GM23248 (cell line): ENCODE results near the gene FADD. TPM values are rescaled to one million over a fixed set of nuclear protein-coding genes. Genes with fewer than 3 reads are reported as not detected.

Source experiments
- DNase-seq: peaks from one replicate; pipeline ENCODE4 v3.0.0-alpha.2; 2015
- H2AFZ ChIP-seq: fragments of 200-600 bp; sonication (generic); 2 replicates; pipeline ENCODE4 v1.6.1; 2016; ENCODE audit warnings: antibody characterized with exemption
- H3F3A ChIP-seq: fragments of 200-600 bp; sonication (generic); 2 replicates; pipeline ENCODE4 v1.6.1; 2016; ENCODE audit warnings: mild to moderate bottlenecking, antibody characterized with exemption, mixed run types; ENCODE audit not compliant: insufficient read depth
- H3K27ac ChIP-seq: fragments of 200-600 bp; sonication (generic); 2 replicates; pipeline ENCODE4 v1.5.1; 2016; ENCODE audit warnings: mild to moderate bottlenecking
- H3K27me3 ChIP-seq: fragments of 200-600 bp; sonication (generic); replicated peaks from 2 replicates; pipeline ENCODE4 v1.6.1; 2016; ENCODE audit warnings: mild to moderate bottlenecking; ENCODE audit not compliant: insufficient read depth
- H3K36me3 ChIP-seq: fragments of 200-600 bp; sonication (generic); 2 replicates; pipeline ENCODE4 v1.6.1; 2016; ENCODE audit warnings: low read depth, mild to moderate bottlenecking
- H3K4me1 ChIP-seq: fragments of 200-600 bp; sonication (generic); 2 replicates; pipeline ENCODE4 v1.6.1; 2016; ENCODE audit warnings: mild to moderate bottlenecking; ENCODE audit not compliant: insufficient read depth
- H3K4me2 ChIP-seq: fragments of 200-600 bp; sonication (generic); one replicate; pipeline ENCODE4 v1.6.1; 2016; ENCODE audit warnings: mild to moderate bottlenecking; ENCODE audit not compliant: unreplicated experiment
- H3K4me3 ChIP-seq: fragments of 200-600 bp; sonication (generic); 2 replicates; pipeline ENCODE4 v1.5.1; 2016; ENCODE audit warnings: mild to moderate bottlenecking
- H3K79me2 ChIP-seq: fragments of 200-600 bp; sonication (generic); 2 replicates; pipeline ENCODE4 v1.6.1; 2016; ENCODE audit warnings: mild to moderate bottlenecking; ENCODE audit not compliant: insufficient read depth
- H3K9ac ChIP-seq: fragments of 200-600 bp; sonication (generic); 2 replicates; pipeline ENCODE4 v1.6.1; 2016; ENCODE audit warnings: mild to moderate bottlenecking
- H3K9me2 ChIP-seq: fragments of 200-600 bp; sonication (generic); 2 replicates; pipeline ENCODE4 v1.6.1; 2016; ENCODE audit warnings: mixed run types, mild to moderate bottlenecking, moderate library complexity; ENCODE audit not compliant: insufficient read depth
- H3K9me3 ChIP-seq: fragments of 200-600 bp; sonication (generic); one replicate; pipeline ENCODE4 v1.6.1; 2017; ENCODE audit warnings: low read depth
- H4K20me1 ChIP-seq: fragments of 200-600 bp; sonication (generic); 2 replicates; pipeline ENCODE4 v1.6.0; 2016; ENCODE audit not compliant: insufficient read depth
- EZH2 ChIP-seq: fragments of 200-600 bp; sonication (generic); IDR thresholded peaks from 2 replicates; pipeline ENCODE4 v1.6.1; 2018; ENCODE audit warnings: antibody characterized with exemption, mild to moderate bottlenecking; ENCODE audit not compliant: insufficient read depth, poor library complexity, severe bottlenecking
- EZH2phosphoT487 ChIP-seq: fragments of 200-600 bp; sonication (generic); IDR thresholded peaks from 2 replicates; pipeline ENCODE4 v1.6.1; 2018; ENCODE audit warnings: antibody characterized with exemption, moderate library complexity, mild to moderate bottlenecking, low read depth; ENCODE audit not compliant: insufficient read depth
- WGBS, 2 experiments: methylation state at CpG; one replicate each; pipeline ENCODE4 v1.1.6; 2015 to 2017; ENCODE audit warnings: low lambda C conversion rate in 2 of 2, low coverage in 1 of 2; ENCODE audit errors: missing lambda C conversion rate in 2 of 2; 5-methylcytosine and 5-hydroxymethylcytosine counted together
- in situ Hi-C: fragments of 300-500 bp; cut with MboI; formaldehyde crosslinking; loops from 2 replicates; pipeline ENCODE4 v1.15.0; 2020
- polyA plus RNA-seq: library from polyadenylated mRNA; unstranded; fragments of >200 nt; fragmentation: Nextera tagmentation; extraction: Ambion mirVana; gene quantifications from 2 replicates; pipeline ENCODE4 v1.2.1, GENCODE V29; 2016
- total RNA-seq: library from RNA; depleted of rRNA; stranded (reverse); fragments of >200 nt; shearing (Covaris generic); gene quantifications from 2 replicates; pipeline ENCODE4 v1.2.3, GENCODE V29; 2014

The FADD gene
- total and polyA plus RNA-seq, 2 experiments from 2014 or later = 32.0 to 38.3 TPM

- Histone ChIP-seq H3K9me2 (no peaks in the 10 kb centered on the region), H3K36me3 (no peaks in the 10 kb centered on the region), H3K27me3 (peaks cover 30% of the 10 kb centered on the region; the same call in 1 of the 2 replicates), H3K27ac (no peak overlapping the region), H2AFZ (no peak overlapping the region), H3K9me3 (no peaks in the 10 kb centered on the region), H3K4me1 (no peaks in the 10 kb centered on the region), H3F3A (no peaks in the 10 kb centered on the region), H3K4me2 (no peak overlapping the region), H3K9ac (no peak overlapping the region), H3K4me3 (no peak overlapping the region), H3K79me2 (no peaks in the 10 kb centered on the region), H4K20me1 (no peaks in the 10 kb centered on the region)
- TF ChIP-seq EZH2phosphoT487 (no peak), EZH2 (no peak)
- 59% methylated on average over 8 of the region's 8 CpGs for WGBS, 2 experiments
- in situ Hi-C loops = no loop called here
- DNase-seq = no peak
Measured at GRCh38 chr11:70169632-70170031, 33.5 kb upstream of the FADD start.

GRCh38 chr11:70170596-70171210 lies 32.4 kb upstream of the FADD start:
- Histone ChIP-seq H3K36me3 (no peaks in the 10 kb centered on the region), H3K9ac (no peak overlapping the region), H4K20me1 (no peaks in the 10 kb centered on the region), H3K4me1 (no peaks in the 10 kb centered on the region), H3K27me3 (peaks cover 30% of the 10 kb centered on the region; the same call in 1 of the 2 replicates), H3K9me2 (no peaks in the 10 kb centered on the region), H2AFZ (no peak overlapping the region), H3K4me3 (no peak overlapping the region), H3K9me3 (no peaks in the 10 kb centered on the region), H3K79me2 (no peaks in the 10 kb centered on the region), H3K27ac (no peak overlapping the region), H3F3A (no peaks in the 10 kb centered on the region), H3K4me2 (no peak overlapping the region)
- no peak for DNase-seq
- in situ Hi-C loops = no loop called here
- 64% methylated on average over 22 of the region's 22 CpGs for WGBS, 2 experiments
- TF ChIP-seq EZH2phosphoT487 = no peak
- no peak for TF ChIP-seq EZH2

- in situ Hi-C loops = no loop called here
- Histone ChIP-seq H3K79me2 (no peaks in the 10 kb centered on the region), H3K27ac (no peak overlapping the region), H3K9me3 (no peaks in the 10 kb centered on the region), H3K9me2 (no peaks in the 10 kb centered on the region), H3K36me3 (no peaks in the 10 kb centered on the region), H3K4me1 (no peaks in the 10 kb centered on the region), H3K27me3 (peaks cover 18% of the 10 kb centered on the region; the same call in 1 of the 2 replicates), H3K9ac (no peak overlapping the region), H2AFZ (no peak overlapping the region), H3K4me2 (no peak overlapping the region), H3F3A (no peaks in the 10 kb centered on the region), H4K20me1 (no peaks in the 10 kb centered on the region), H3K4me3 (no peak overlapping the region)
- TF ChIP-seq EZH2 = no peak
- no peak for TF ChIP-seq EZH2phosphoT487
- DNase-seq = no peak
- 30 to 43% methylated on average over 4 of the region's 4 CpGs for WGBS, 2 experiments
Measured at GRCh38 chr11:70173018-70173417, 30.1 kb upstream of the FADD start.

- no peak overlapping the region for H3K4me3 ChIP-seq
- no peaks in the 10 kb centered on the region for H3K9me2 ChIP-seq
- in situ Hi-C loops = no loop called here
- peaks cover 14% of the 10 kb centered on the region; the same call in 1 of the 2 replicates for H3K27me3 ChIP-seq
- no peak overlapping the region for H3K27ac ChIP-seq
- H2AFZ ChIP-seq = no peak overlapping the region
- H3K79me2 ChIP-seq = no peaks in the 10 kb centered on the region
- H3K9ac ChIP-seq = no peak overlapping the region
- no peak for DNase-seq
- no peak for TF ChIP-seq EZH2
- H3K4me2 ChIP-seq = no peak overlapping the region
- H4K20me1 ChIP-seq = no peaks in the 10 kb centered on the region
- WGBS, 2 experiments = 66 to 75% methylated on average over 17 of the region's 17 CpGs
- H3F3A ChIP-seq = no peaks in the 10 kb centered on the region
- no peaks in the 10 kb centered on the region for H3K4me1 ChIP-seq
- H3K9me3 ChIP-seq = no peaks in the 10 kb centered on the region
- H3K36me3 ChIP-seq = no peaks in the 10 kb centered on the region
Measured at GRCh38 chr11:70174547-70175235, 28.4 kb upstream of the FADD start.
